H1 (cell line): ENCODE data around the gene SPPL2A. TPM values are rescaled to one million over a fixed set of nuclear protein-coding genes. Genes with fewer than 3 reads are reported as not detected.

Experiments used
- CTCF ChIA-PET: fragments of 300-600 bp; sonication (Branson Sonifier 250); formaldehyde crosslinking; loops from one replicate; lab custom pipeline; 2021; ENCODE audit not compliant: partially characterized antibody; lab: Charles Lee
- POLR2A ChIA-PET: fragments of 300-600 bp; sonication (Branson Sonifier 250); formaldehyde crosslinking; loops from one replicate; lab custom pipeline; 2021; ENCODE audit warnings: inconsistent platforms; ENCODE audit not compliant: partially characterized antibody; lab: Charles Lee
- DNase-seq, 2 experiments: peaks; one replicate each; pipeline versions ENCODE4 v3.0.0 to v3.0.0-alpha.2; 2010 to 2022; ENCODE audit warnings: low spot score in 2 of 2, low read depth in 1 of 2, mixed read lengths in 1 of 2
- FAIRE-seq: peaks from 2 replicates; lab custom pipeline; 2011; peaks lifted over from hg19 to GRCh38; lab: Jason Lieb, UNC
- H2AFZ ChIP-seq: 2 replicates; pipeline ENCODE4 v1.8.1; 2012; ENCODE audit warnings: low read length, inconsistent platforms
- H2AK5ac ChIP-seq: 2 replicates; pipeline ENCODE4 v1.6.1; 2013; ENCODE audit warnings: low read depth, low read length
- H2BK120ac ChIP-seq: replicated peaks from 2 replicates; pipeline ENCODE3; 2013; ENCODE audit warnings: low read depth, low read length, inconsistent platforms
- H2BK12ac ChIP-seq: 2 replicates; pipeline ENCODE4 v1.6.1; 2013; ENCODE audit warnings: low read depth, low read length
- H2BK15ac ChIP-seq: 2 replicates; pipeline ENCODE4 v1.6.1; 2013; ENCODE audit warnings: low read length
- H2BK20ac ChIP-seq: 2 replicates; pipeline ENCODE4 v1.6.1; 2013; ENCODE audit warnings: low read length
- H2BK5ac ChIP-seq: 2 replicates; pipeline ENCODE4 v1.6.1; 2013; ENCODE audit warnings: low read depth, low read length
- H3K14ac ChIP-seq: 2 replicates; pipeline ENCODE4 v1.6.1; 2013; ENCODE audit warnings: inconsistent platforms; ENCODE audit not compliant: insufficient read length
- H3K18ac ChIP-seq: 2 replicates; pipeline ENCODE4 v1.6.1; 2013; ENCODE audit warnings: low read length; ENCODE audit errors: extremely low read depth
- H3K23ac ChIP-seq: 2 replicates; pipeline ENCODE4 v1.6.1; 2013; ENCODE audit warnings: inconsistent platforms; ENCODE audit not compliant: insufficient read length
- H3K23me2 ChIP-seq: 2 replicates; pipeline ENCODE4 v1.6.1; 2013; ENCODE audit warnings: low read depth, low read length
- H3K27ac ChIP-seq: 2 replicates; pipeline ENCODE4 v1.6.1; 2011; ENCODE audit warnings: low read depth, low read length, inconsistent platforms
- H3K27me3 ChIP-seq, 4 experiments: replicated peaks in 1 of 4; 1 replicate in 1 of 4; 2 replicates in 3 of 4; pipeline versions ENCODE4 v1.6.1 to v1.8.1; 2011 to 2013; ENCODE audit warnings: low read length in 3 of 4, mild to moderate bottlenecking in 3 of 4, inconsistent platforms in 2 of 4, mixed read lengths in 2 of 4, moderate library complexity in 1 of 4; ENCODE audit not compliant: control insufficient read depth in 3 of 4, insufficient read depth in 3 of 4; ENCODE audit errors: extremely low read depth in 1 of 4
- H3K36me3 ChIP-seq, 4 experiments: 2 replicates each; pipeline versions ENCODE4 v1.6.1 to v1.8.1; 2011 to 2013; ENCODE audit warnings: mild to moderate bottlenecking in 4 of 4, low read length in 3 of 4, moderate library complexity in 2 of 4, control low read depth in 1 of 4, inconsistent platforms in 1 of 4; ENCODE audit not compliant: insufficient read depth in 4 of 4, control insufficient read depth in 2 of 4
- H3K4ac ChIP-seq: replicated peaks from 2 replicates; pipeline ENCODE3; 2013; ENCODE audit warnings: low read length, low read depth, mixed read lengths, inconsistent platforms; ENCODE audit not compliant: insufficient read length
- H3K4me1 ChIP-seq, 4 experiments: replicated peaks in 1 of 4; 1 replicate in 1 of 4; 2 replicates in 3 of 4; pipeline versions ENCODE4 v1.6.1 to v1.8.1; 2011 to 2013; ENCODE audit warnings: low read length in 3 of 4, inconsistent platforms in 2 of 4, mixed read lengths in 1 of 4; ENCODE audit not compliant: insufficient read depth in 4 of 4, control insufficient read depth in 3 of 4
- H3K4me2 ChIP-seq, 2 experiments: 2 replicates each; pipeline versions ENCODE4 v1.6.1 to v1.8.1; 2011 to 2013; ENCODE audit warnings: low read depth in 2 of 2, low read length in 2 of 2, control low read depth in 1 of 2, inconsistent platforms in 1 of 2, mild to moderate bottlenecking in 1 of 2; ENCODE audit not compliant: insufficient read depth in 1 of 2
- H3K4me3 ChIP-seq, 4 experiments: fragments of 200-600, 300-600 bp in 1 of 4; sonication (generic), shearing (Covaris generic), sonication (Bioruptor Twin) in 1 of 4; 2 replicates each; pipeline versions ENCODE4 v1.5.1 to v1.8.1; 2011 to 2016; ENCODE audit warnings: low read length in 4 of 4, low read depth in 3 of 4, control low read depth in 2 of 4, inconsistent platforms in 2 of 4, mild to moderate bottlenecking in 2 of 4, mixed read lengths in 1 of 4, moderate library complexity in 1 of 4; ENCODE audit not compliant: insufficient read depth in 2 of 4; ENCODE audit errors: extremely low read depth in 1 of 4
- H3K56ac ChIP-seq: replicated peaks from 2 replicates; pipeline ENCODE3; 2013; ENCODE audit warnings: low read depth, mild to moderate bottlenecking, mixed read lengths, low read length, inconsistent platforms; ENCODE audit not compliant: insufficient read length
- H3K79me1 ChIP-seq: 2 replicates; pipeline ENCODE4 v1.6.1; 2013; ENCODE audit warnings: low read depth, low read length, control low read depth
- H3K79me2 ChIP-seq, 2 experiments: 2 replicates each; pipeline versions ENCODE4 v1.6.1 to v1.8.1; 2012 to 2013; ENCODE audit warnings: low read length in 2 of 2, mild to moderate bottlenecking in 2 of 2, inconsistent platforms in 1 of 2; ENCODE audit not compliant: insufficient read depth in 2 of 2, control insufficient read depth in 1 of 2
- H3K9ac ChIP-seq, 4 experiments: replicated peaks in 1 of 4; 1 replicate in 1 of 4; 2 replicates in 3 of 4; pipeline versions ENCODE4 v1.6.1 to v1.8.1; 2011 to 2013; ENCODE audit warnings: low read depth in 3 of 4, low read length in 3 of 4, control low read depth in 2 of 4, mild to moderate bottlenecking in 2 of 4, moderate library complexity in 2 of 4, inconsistent platforms in 1 of 4; ENCODE audit errors: extremely low read depth in 1 of 4
- H3K9me3 ChIP-seq, 2 experiments: 2 replicates each; pipeline versions ENCODE4 v1.6.1 to v1.8.1; 2012 to 2013; ENCODE audit warnings: mild to moderate bottlenecking in 2 of 2, moderate library complexity in 2 of 2, control low read depth in 1 of 2, inconsistent platforms in 1 of 2, low read depth in 1 of 2, low read length in 1 of 2, mixed read lengths in 1 of 2; ENCODE audit not compliant: insufficient read depth in 2 of 2
- H4K20me1 ChIP-seq, 2 experiments: replicated peaks in 1 of 2; 2 replicates each; pipeline versions ENCODE3 to v1.8.1; 2011 to 2013; ENCODE audit warnings: inconsistent platforms in 2 of 2, low read length in 2 of 2, mild to moderate bottlenecking in 1 of 2; ENCODE audit not compliant: insufficient read depth in 2 of 2, control insufficient read depth in 1 of 2
- H4K5ac ChIP-seq: 2 replicates; pipeline ENCODE4 v1.6.1; 2013; ENCODE audit warnings: low read length, low read depth, mixed read lengths, inconsistent platforms; ENCODE audit not compliant: insufficient read length
- H4K8ac ChIP-seq: 2 replicates; pipeline ENCODE4 v1.8.0; 2013; ENCODE audit warnings: mild to moderate bottlenecking, moderate library complexity, low read length, inconsistent platforms; ENCODE audit not compliant: insufficient read depth; ENCODE audit errors: extremely low read depth
- H4K91ac ChIP-seq: replicated peaks from 2 replicates; pipeline ENCODE3; 2013; ENCODE audit warnings: low read length, mixed read lengths, inconsistent platforms; ENCODE audit not compliant: insufficient read length
- ASH2L ChIP-seq: fragments of 200-600, 300-600 bp; sonication (generic); IDR thresholded peaks from one replicate; pipeline ENCODE4 v1.7.1; 2017; ENCODE audit warnings: low read length
- CTCF ChIP-seq, 3 experiments: IDR thresholded peaks; 1 replicate in 2 of 3; 2 replicates in 1 of 3; pipeline versions ENCODE4 v1.5.1 to v1.6.1; 2011; ENCODE audit warnings: low read length in 3 of 3, mild to moderate bottlenecking in 3 of 3, inconsistent platforms in 2 of 3, low read depth in 1 of 3, moderate library complexity in 1 of 3; ENCODE audit not compliant: insufficient read depth in 1 of 3; ENCODE audit errors: control extremely low read depth in 1 of 3
- EZH2 ChIP-seq: fragments of 200-600 bp; sonication (generic); IDR thresholded peaks from 2 replicates; pipeline ENCODE4 v1.7.1; 2012; ENCODE audit warnings: low read depth, mild to moderate bottlenecking, moderate library complexity, low read length, inconsistent platforms; ENCODE audit not compliant: severe bottlenecking
- MAFK ChIP-seq: IDR thresholded peaks from 2 replicates; pipeline ENCODE4 v1.6.1; 2012; ENCODE audit warnings: low read depth, mild to moderate bottlenecking, improper control_type of control experiment, low read length
- POU5F1 ChIP-seq: IDR thresholded peaks from 2 replicates; pipeline ENCODE4 v1.6.1; 2011; ENCODE audit warnings: low read depth, mild to moderate bottlenecking, low read length, moderate library complexity
- SIN3A ChIP-seq, 2 experiments: IDR thresholded peaks in 1 of 2; conservative IDR thresholded peaks in 1 of 2; 2 replicates each; pipeline ENCODE4 v1.6.1; 2011 to 2012; ENCODE audit warnings: low read length in 2 of 2, improper control_type of control experiment in 1 of 2, low read depth in 1 of 2, mild to moderate bottlenecking in 1 of 2
- SP2 ChIP-seq: IDR thresholded peaks from 2 replicates; pipeline ENCODE4 v1.6.1; 2012; ENCODE audit warnings: mild to moderate bottlenecking, low read length, inconsistent platforms
- TAF7 ChIP-seq: optimal IDR thresholded peaks from 2 replicates; pipeline ENCODE3; 2011; ENCODE audit warnings: low read depth, mild to moderate bottlenecking, inconsistent platforms, low read length, moderate library complexity, borderline replicate concordance
- TEAD4 ChIP-seq: IDR thresholded peaks from 2 replicates; pipeline ENCODE4 v1.6.1; 2012; ENCODE audit warnings: low read depth, low read length, inconsistent platforms, mixed read lengths
- USF2 ChIP-seq: IDR thresholded peaks from 2 replicates; pipeline ENCODE4 v1.6.1; 2011; ENCODE audit warnings: low read length, improper control_type of control experiment
- WGBS, 2 experiments: shearing (Covaris generic) in 1 of 2; methylation state at CpG; one replicate each; pipeline versions ENCODE4 v1.1.6 to v1.1.7; 2013 to 2015; ENCODE audit warnings: low lambda C conversion rate in 2 of 2, mixed read lengths in 2 of 2, inconsistent platforms in 1 of 2, low coverage in 1 of 2, missing lambda C conversion rate in 1 of 2; ENCODE audit not compliant: insufficient replicate concordance in 2 of 2, insufficient coverage in 1 of 2, insufficient read length in 1 of 2; ENCODE audit errors: extremely low coverage in 1 of 2, missing lambda C conversion rate in 1 of 2; 5-methylcytosine and 5-hydroxymethylcytosine counted together
- polyA plus RNA-seq, 7 experiments: library from polyadenylated mRNA; depleted of rRNA in 3 of 7; stranded (reverse) in 5 of 7; unstranded in 2 of 7; fragments of >200 nt in 5 of 7; fragments of 200-250 nt in 2 of 7; gene quantifications; 1 replicate in 5 of 7; 2 replicates in 1 of 7; 4 replicates in 1 of 7; pipeline versions ENCODE4 v1.2.1 to v1.2.3, GENCODE V29; 2011 to 2013; ENCODE audit warnings: missing spikeins in 2 of 7, mixed read lengths in 2 of 7
- total RNA-seq: library from RNA; stranded (reverse); fragmentation: NEBNext Ultra II Directional; extraction: Animal tissue kit (Norgen Biotek cat#: 25700); gene quantifications from 2 replicates; pipeline ENCODE4 v1.2.1, GENCODE V29; 2021

The SPPL2A gene
- total and polyA plus RNA-seq, 2 of the 8 experiments (the other 6 are each of a cell fraction or from before 2014, with no cell fraction given): 15.6 to 52.9 TPM

GRCh38 chr15:50750227-50750705 lies 15.2 kb downstream of the SPPL2A start:
- H3K23me2 ChIP-seq: no peaks in the 10 kb centered on the region
- no peak overlapping the region for H2BK15ac ChIP-seq
- peaks cover 2% of the 10 kb centered on the region; the same call in 1 of the 2 replicates for H3K79me1 ChIP-seq
- H3K27me3 ChIP-seq: no peaks in the 10 kb centered on the region
- FAIRE-seq (no peak), DNase-seq (no peak)
- no peak overlapping the region for H2AK5ac ChIP-seq
- no peak overlapping the region for H3K9ac ChIP-seq
- no peak overlapping the region for H3K18ac ChIP-seq
- no peak overlapping the region for H3K4me2 ChIP-seq
- POLR2A ChIA-PET: interaction anchor here (1.0 kb wide), 1 partner anchor 9 kb away, joined by 3 read pairs; no protein-coding TSS in a partner anchor
- no peak overlapping the region for H2AFZ ChIP-seq
- H3K36me3 ChIP-seq: peaks cover 0 to 13% (median 3%) of the 10 kb centered on the region in 4 experiments; a peak in 2 of 8 replicates
- no peaks in the 10 kb centered on the region for H3K9me3 ChIP-seq
- no peak overlapping the region for H3K4me3 ChIP-seq
- peaks cover 0 to under 1% of the 10 kb centered on the region in 2 experiments for H4K20me1 ChIP-seq
- no peak overlapping the region for H3K23ac ChIP-seq
- H3K79me2 ChIP-seq: peaks cover 0 to 8% of the 10 kb centered on the region in 2 experiments; a peak in 2 of 4 replicates
- no peak overlapping the region for H3K4ac ChIP-seq
- H4K8ac ChIP-seq: no peak overlapping the region
- H3K27ac ChIP-seq: no peak overlapping the region
- no peak overlapping the region for H2BK12ac ChIP-seq
- CTCF ChIA-PET: no interaction called here
- H2BK20ac ChIP-seq: no peak overlapping the region
- H2BK5ac ChIP-seq: no peak overlapping the region
- no peak overlapping the region for H4K5ac ChIP-seq
- 89% methylated on average over 6 of the region's 6 CpGs; no CpG with 5 or more reads in 1 of the 2 experiments for WGBS, 2 experiments
- H2BK120ac ChIP-seq: no peak overlapping the region
- no peak overlapping the region for H3K56ac ChIP-seq
- H3K14ac ChIP-seq: no peak overlapping the region
- H4K91ac ChIP-seq: no peak overlapping the region
- H3K4me1 ChIP-seq: no peaks in the 10 kb centered on the region
- TF ChIP-seq USF2 (no peak), POU5F1 (no peak), SP2 (no peak), CTCF (IDR thresholded peaks at IDR 0.05; ENCODE audit: control extremely low read depth in 1 of 3, insufficient read depth in 1 of 3, low read depth in 1 of 3, low read length in 3 of 3) (no peak), TEAD4 (no peak), MAFK (no peak), EZH2 (no peak), SIN3A (conservative IDR thresholded peaks at IDR 0.05 in 1 of 2, IDR thresholded peaks at IDR 0.05 in 1 of 2; ENCODE audit: low read depth in 1 of 2, low read length in 2 of 2) (no peak), TAF7 (no peak), ASH2L (no peak)
